Common myeloid progenitor, CD34-positive (primary cell): ENCODE data around the gene AKIP1.
"Not testable (repeated sequence)": the region's sequence is repeated elsewhere in the genome, so short reads cannot be mapped to it uniquely, and the experiment has no call there.

ENCODE experiments used
- CTCF ChIA-PET: fragments of 350-600 bp; sonication (Branson Sonifier 250); formaldehyde crosslinking; loops from one replicate; lab custom pipeline; 2021; ENCODE audit warnings: antibody characterized with exemption; lab: Charles Lee
- POLR2A ChIA-PET: fragments of 350-600 bp; sonication (Branson Sonifier 250); formaldehyde crosslinking; loops from one replicate; lab custom pipeline; 2021; ENCODE audit warnings: antibody characterized with exemption; lab: Charles Lee
- DNase-seq, 3 donors: peaks; one replicate each; pipeline versions ENCODE4 v3.0.0 to v3.0.0-alpha.2; 2013
- H3K27ac ChIP-seq, 2 experiments: 1 replicate in 1 of 2; 2 replicates in 1 of 2; pipeline ENCODE4 v1.7.0; 2013; ENCODE audit warnings: inconsistent platforms in 2 of 2, low read length in 2 of 2, mild to moderate bottlenecking in 2 of 2, low read depth in 1 of 2, moderate library complexity in 1 of 2; ENCODE audit not compliant: severe bottlenecking in 2 of 2, insufficient read depth in 1 of 2, poor library complexity in 1 of 2
- H3K27me3 ChIP-seq, 5 experiments: replicated peaks in 2 of 5; 1 replicate in 3 of 5; 2 replicates in 2 of 5; pipeline versions ENCODE4 v1.6.1 to v1.7.0; 2013; ENCODE audit warnings: low read length in 4 of 5, mild to moderate bottlenecking in 2 of 5, moderate library complexity in 2 of 5, inconsistent platforms in 1 of 5; ENCODE audit not compliant: insufficient read depth in 5 of 5, control insufficient read depth in 4 of 5
- H3K36me3 ChIP-seq, 4 experiments: 1 replicate in 2 of 4; 2 replicates in 2 of 4; pipeline versions ENCODE4 v1.6.1 to v1.7.0; 2013; ENCODE audit warnings: low read length in 3 of 4, control low read depth in 1 of 4, mild to moderate bottlenecking in 1 of 4; ENCODE audit not compliant: control insufficient read depth in 4 of 4, insufficient read depth in 4 of 4
- H3K4me1 ChIP-seq, 4 experiments: 1 replicate in 3 of 4; 2 replicates in 1 of 4; pipeline versions ENCODE4 v1.6.1 to v1.7.1; 2013; ENCODE audit warnings: low read length in 3 of 4, mild to moderate bottlenecking in 3 of 4, control low read depth in 1 of 4, inconsistent platforms in 1 of 4, moderate library complexity in 1 of 4; ENCODE audit not compliant: control insufficient read depth in 4 of 4, insufficient read depth in 4 of 4; ENCODE audit errors: control extremely low read depth in 1 of 4
- H3K4me3 ChIP-seq, 7 experiments: 1 replicate in 4 of 7; 2 replicates in 3 of 7; pipeline versions ENCODE4 v1.5.1 to v1.7.0; 2013; ENCODE audit warnings: mild to moderate bottlenecking in 7 of 7, low read length in 6 of 7, moderate library complexity in 6 of 7, inconsistent platforms in 2 of 7, low read depth in 2 of 7, control low read depth in 1 of 7; ENCODE audit not compliant: insufficient read depth in 4 of 7, control insufficient read depth in 1 of 7; ENCODE audit errors: extremely low read depth in 1 of 7
- H3K9me3 ChIP-seq, 5 experiments: 1 replicate in 4 of 5; 2 replicates in 1 of 5; pipeline versions ENCODE4 v1.6.1 to v1.7.1; 2013; ENCODE audit warnings: low read length in 4 of 5, mild to moderate bottlenecking in 2 of 5, inconsistent platforms in 1 of 5, low read depth in 1 of 5, moderate library complexity in 1 of 5; ENCODE audit not compliant: control insufficient read depth in 4 of 5, insufficient read depth in 2 of 5; ENCODE audit errors: control extremely low read depth in 1 of 5
- WGBS: methylation state at CpG from one replicate; pipeline ENCODE4 v1.1.5; 2013; ENCODE audit not compliant: insufficient coverage; 5-methylcytosine and 5-hydroxymethylcytosine counted together

Gene AKIP1

DNA sequence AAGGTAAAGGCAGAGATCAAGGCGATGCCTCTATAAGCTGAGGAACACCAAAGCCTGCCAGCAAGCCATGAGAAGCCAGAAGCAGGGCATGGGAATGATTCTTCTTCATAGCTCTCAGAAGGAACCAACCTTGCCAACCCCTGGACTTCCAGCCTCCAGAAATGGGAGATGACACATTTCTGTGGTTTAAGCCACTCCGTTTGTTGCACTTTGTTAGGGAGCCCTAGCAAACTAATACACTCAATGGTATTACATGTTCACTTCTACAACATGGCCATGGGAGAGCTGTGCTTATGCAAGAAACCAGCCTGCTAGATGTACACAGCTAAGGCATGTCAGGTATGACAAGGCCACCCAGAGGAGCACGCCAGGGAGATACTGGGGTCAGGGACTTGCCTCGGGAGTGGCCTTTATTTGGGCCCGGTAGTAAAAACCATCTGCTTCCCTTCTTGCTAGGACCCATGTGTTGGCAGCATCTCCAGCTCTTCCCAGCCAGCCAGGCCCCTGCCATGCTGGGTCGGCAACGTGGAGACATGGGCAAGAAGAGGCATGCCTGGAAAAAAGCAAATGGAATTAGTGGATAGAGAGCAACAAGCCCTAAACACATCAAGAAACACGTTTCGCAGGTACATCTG lies 18.1 kb downstream of the AKIP1 start:
- ChIA-PET POLR2A (interaction anchor here (0.6 kb wide), 1 partner anchor 64 kb away, joined by 3 read pairs; no protein-coding TSS in a partner anchor), CTCF (interaction anchor here (2.9 kb wide), 1 partner anchor 14 kb away, joined by 10 read pairs; no protein-coding TSS in a partner anchor)
- H3K4me1 ChIP-seq, result peaks cover 0 to 5% (median 0%) of the 10 kb centered on the region in 4 experiments
- H3K27me3 ChIP-seq, result no peaks in the 10 kb centered on the region
- no peak overlapping the region for H3K4me3 ChIP-seq
- WGBS, result 98% methylated on average over 9 of the region's 9 CpGs
- no peak for DNase-seq
- no peak overlapping the region for H3K27ac ChIP-seq
- no peaks in the 10 kb centered on the region for H3K9me3 ChIP-seq
- H3K36me3 ChIP-seq, result peaks cover 0 to 6% (median 2%) of the 10 kb centered on the region in 4 experiments

DNA sequence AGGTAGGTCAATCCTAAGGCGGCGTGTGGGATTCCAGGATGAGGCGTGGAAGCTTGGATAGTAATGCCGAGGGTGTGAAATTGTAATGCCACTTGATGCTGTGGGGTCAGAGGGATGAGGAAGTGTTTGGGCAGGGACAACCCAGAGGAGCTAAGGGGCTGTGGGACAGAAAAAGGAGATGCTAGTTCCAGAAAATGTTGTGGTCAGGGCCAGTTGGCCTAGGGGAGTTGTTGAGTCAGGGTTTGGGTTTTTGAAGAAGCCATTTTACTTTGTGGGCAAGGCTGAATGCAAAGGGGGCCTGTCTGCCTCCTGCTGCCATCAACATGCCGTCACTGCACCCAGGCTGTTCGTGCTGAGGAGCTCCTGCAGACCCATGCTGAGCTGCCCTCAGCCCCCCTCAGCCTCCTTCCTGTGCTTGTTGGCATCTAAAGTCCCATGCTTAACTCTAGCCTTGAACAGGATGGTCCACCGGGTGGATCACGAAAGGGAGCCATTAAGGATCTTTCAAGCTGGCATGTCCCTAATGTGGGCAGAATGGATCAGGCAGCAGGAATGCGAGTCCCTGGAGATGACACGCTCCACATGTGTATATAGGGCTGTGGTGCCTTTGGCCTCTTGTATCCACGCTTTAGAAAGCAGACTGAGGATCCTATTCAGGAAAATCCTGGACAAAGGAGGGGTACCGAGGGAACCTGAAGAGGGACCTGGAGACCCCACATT lies 19.6 kb downstream of the AKIP1 start:
- Histone ChIP-seq H3K27ac (no peak overlapping the region), H3K36me3 (no peaks in the 10 kb centered on the region), H3K9me3 (no peaks in the 10 kb centered on the region), H3K4me1 (peaks cover 0 to 5% (median 0%) of the 10 kb centered on the region in 4 experiments), H3K27me3 (no peaks in the 10 kb centered on the region), H3K4me3 (no peak overlapping the region)
- WGBS, result 97% methylated on average over 12 of the region's 12 CpGs
- POLR2A ChIA-PET, result interaction anchor here (0.6 kb wide), 1 partner anchor 249 kb away, joined by 7 read pairs; no protein-coding TSS in a partner anchor
- CTCF ChIA-PET, result interaction anchor here (2.9 kb wide), 1 partner anchor 16 kb away, joined by 10 read pairs; no protein-coding TSS in a partner anchor
- peak in 2 of 3 donors; percentile 15 to 19 for DNase-seq

DNA sequence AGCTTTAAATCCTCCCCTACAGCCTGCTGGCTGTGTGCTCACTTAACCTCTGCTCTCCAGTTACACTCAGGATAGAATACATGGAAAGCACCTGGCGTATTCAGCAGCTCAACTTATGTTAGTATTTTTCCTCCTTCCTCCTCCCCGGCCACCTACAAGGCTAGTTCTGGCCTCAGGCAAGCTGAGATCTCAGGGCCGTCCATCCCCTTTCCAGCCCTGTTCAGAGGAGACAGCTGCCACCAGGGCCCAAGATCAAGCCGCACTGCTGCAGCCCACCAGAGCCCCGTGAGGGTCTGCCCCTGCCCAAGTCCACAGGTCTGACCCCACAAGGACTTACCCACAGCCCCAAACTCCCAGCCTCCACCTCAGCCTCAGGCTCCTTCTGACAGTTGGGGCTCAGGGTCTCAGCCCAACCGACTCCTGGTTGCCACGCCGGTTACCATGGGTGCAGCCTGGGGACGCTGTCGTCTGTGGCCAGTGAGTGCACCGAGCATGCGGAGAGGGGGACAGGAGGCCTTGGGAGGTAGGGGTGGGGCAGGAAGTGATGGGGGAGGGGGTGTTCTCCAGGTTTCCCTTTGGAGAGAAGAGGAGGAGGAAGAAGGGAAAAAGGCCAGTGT lies 21.7 kb downstream of the AKIP1 start, which contains the start of gene C11orf16:
C11orf16 (minus strand) TSS at position 384 of the 617 bp plus-strand sequence. CDS start 639 bp downstream, outside the sequence.
- H3K27ac ChIP-seq, result no peak within 1 kb of the TSS
- DNase-seq, result no peak
- H3K9me3 ChIP-seq, result no peaks in the 10 kb centered on the region
- H3K4me3 ChIP-seq, result no peak within 1 kb of the TSS
- no peaks in the 10 kb centered on the region for H3K36me3 ChIP-seq
- WGBS, result 93% methylated on average over 6 of the region's 12 CpGs
- CTCF ChIA-PET, result interaction anchor here (1.0 kb wide), 1 partner anchor 16 kb away, joined by 3 read pairs; no protein-coding TSS in a partner anchor
- no peaks in the 10 kb centered on the region for H3K27me3 ChIP-seq
- H3K4me1 ChIP-seq, result peaks cover 0 to 5% (median 0%) of the 10 kb centered on the region in 4 experiments
- POLR2A ChIA-PET, result no interaction called here

DNA sequence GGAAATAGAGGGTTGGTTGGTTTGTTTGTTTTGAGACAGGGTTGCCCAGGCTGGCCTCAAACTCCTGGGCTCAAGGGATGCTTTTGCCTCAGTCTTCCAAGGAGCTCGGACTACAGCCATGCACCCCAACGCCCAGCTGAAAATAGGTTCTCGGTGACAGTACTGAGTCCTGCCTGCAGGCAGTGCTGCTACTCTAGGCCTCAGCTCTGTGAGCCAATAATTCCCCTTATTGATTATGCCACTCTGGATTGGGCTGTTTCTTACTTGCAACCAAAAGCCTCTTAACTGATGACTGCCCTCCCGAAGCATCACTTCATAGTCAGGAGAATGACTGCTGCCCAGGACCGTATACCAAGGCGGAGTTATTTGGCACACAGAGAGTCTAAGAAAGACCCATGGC lies 22.9 kb downstream of the AKIP1 start:
- POLR2A ChIA-PET, result no interaction called here
- WGBS, result 99% methylated on average over 6 of the region's 6 CpGs
- DNase-seq, result no peak
- no peak overlapping the region for H3K4me3 ChIP-seq
- no peak overlapping the region for H3K27ac ChIP-seq
- H3K4me1 ChIP-seq, result peaks cover 0 to 5% (median 0%) of the 10 kb centered on the region in 4 experiments
- H3K9me3 ChIP-seq, result no peaks in the 10 kb centered on the region
- H3K27me3 ChIP-seq, result no peaks in the 10 kb centered on the region
- no peaks in the 10 kb centered on the region for H3K36me3 ChIP-seq
- CTCF ChIA-PET, result no interaction called here

DNA sequence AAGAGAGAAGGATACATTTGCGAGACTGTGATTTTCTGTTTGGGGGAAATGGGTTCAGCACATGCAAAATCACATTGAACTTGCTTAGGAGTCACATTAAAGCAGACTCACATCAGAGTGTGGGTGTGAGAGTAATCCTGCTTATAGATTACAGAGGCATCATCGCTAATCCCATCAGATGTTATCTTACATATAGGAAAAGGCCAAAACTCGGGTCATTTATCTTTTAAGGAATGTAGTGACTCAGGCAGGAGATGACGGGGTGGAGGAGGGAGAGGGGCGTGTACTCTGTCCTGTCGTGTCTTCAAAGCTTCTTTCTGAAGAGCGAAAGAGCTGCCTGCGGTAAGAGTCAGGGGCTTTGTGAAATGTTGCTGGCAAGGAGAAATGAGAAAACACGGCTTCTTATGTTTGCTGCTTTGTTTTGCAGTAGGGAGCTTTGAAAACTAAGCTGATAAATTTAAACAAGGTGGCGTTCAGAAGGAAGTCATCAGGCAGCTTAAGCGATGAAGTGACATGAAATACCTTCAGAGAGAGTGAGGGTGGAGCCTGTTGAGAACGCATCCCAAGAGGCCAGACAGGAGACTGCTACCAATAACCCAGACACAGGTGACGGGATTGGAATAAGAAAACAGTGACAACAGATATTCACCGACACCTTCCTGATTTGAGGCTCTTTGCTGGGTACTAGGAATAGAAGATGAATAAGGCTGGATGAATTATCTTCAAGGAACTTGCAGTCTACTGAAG lies 23.9 kb downstream of the AKIP1 start:
- Histone ChIP-seq H3K4me3 (no peak overlapping the region), H3K27me3 (no peaks in the 10 kb centered on the region), H3K27ac (no peak overlapping the region), H3K9me3 (no peaks in the 10 kb centered on the region), H3K4me1 (peaks cover 0 to 5% (median 0%) of the 10 kb centered on the region in 4 experiments), H3K36me3 (no peaks in the 10 kb centered on the region)
- ChIA-PET POLR2A (no interaction called here), CTCF (interaction anchor here (1.4 to 1.7 kb wide), 2 partner anchors 12 to 20 kb away, joined by 3 to 5 read pairs; no protein-coding TSS in a partner anchor)
- WGBS, result 86% methylated on average over 13 of the region's 14 CpGs
- DNase-seq, result no peak

DNA sequence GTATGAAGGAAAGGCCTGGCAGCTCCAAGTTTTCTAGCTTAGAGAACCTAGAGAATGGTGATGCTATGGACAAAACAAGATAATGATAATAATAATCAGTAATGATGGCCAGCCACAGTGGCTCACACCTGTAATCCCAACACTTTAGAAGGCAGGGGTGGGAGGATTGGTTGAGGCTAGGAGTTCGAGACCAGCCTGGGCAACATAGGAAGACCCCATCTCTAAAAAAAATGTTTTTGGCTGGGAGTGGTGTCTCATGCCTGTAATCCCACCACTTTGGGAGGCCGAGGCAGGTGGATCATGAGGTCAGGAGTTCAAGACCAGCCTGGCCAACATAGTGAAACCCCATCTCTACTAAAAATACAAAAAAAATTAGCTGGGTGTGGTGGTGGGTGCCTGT lies 24.8 kb downstream of the AKIP1 start:
- DNase-seq, H3K9me3 ChIP-seq, H3K36me3 ChIP-seq, POLR2A ChIA-PET, H3K27me3 ChIP-seq, H3K27ac ChIP-seq, H3K4me1 ChIP-seq, H3K4me3 ChIP-seq: not testable (repeated sequence)
- WGBS, result no CpG with 5 or more reads among the region's 2 CpGs
- CTCF ChIA-PET, result interaction anchor here (1.4 to 1.7 kb wide), 2 partner anchors 13 to 20 kb away, joined by 3 to 5 read pairs; no protein-coding TSS in a partner anchor
